AG04449 (cell line): ENCODE measurements around the gene GET4.
A peak's percentile ranks its signal among the peaks of the same experiment; 100 is the strongest.

Experiments used
- CTCF ChIA-PET: fragments of 350-600 bp; formaldehyde crosslinking; extraction: SDS; loops from one replicate; lab custom pipeline; 2021; ENCODE audit warnings: antibody characterized with exemption; lab: Yijun Ruan, JAX
- POLR2A ChIA-PET: fragments of 400-600, 350-600 bp; formaldehyde crosslinking; extraction: SDS; loops from one replicate; lab custom pipeline; 2020; ENCODE audit warnings: antibody characterized with exemption, inconsistent platforms; lab: Yijun Ruan, JAX
- DNase-seq: peaks from one replicate; pipeline ENCODE4 v3.0.0-alpha.2; 2010; ENCODE audit warnings: low read depth, low spot score
- H3K4me3 ChIP-seq: 2 replicates; pipeline ENCODE4 v1.5.1; 2011; ENCODE audit warnings: low read depth, mild to moderate bottlenecking, control low read depth, low read length
- TF ChIP-seq, protein P1 (sequence below): IDR thresholded peaks from one replicate; pipeline ENCODE4 v1.5.1; 2011; ENCODE audit warnings: mild to moderate bottlenecking, moderate library complexity, low read length, control low read depth, inconsistent platforms; ENCODE audit not compliant: insufficient read depth; ENCODE audit errors: missing control alignments

The GET4 gene

DNA sequence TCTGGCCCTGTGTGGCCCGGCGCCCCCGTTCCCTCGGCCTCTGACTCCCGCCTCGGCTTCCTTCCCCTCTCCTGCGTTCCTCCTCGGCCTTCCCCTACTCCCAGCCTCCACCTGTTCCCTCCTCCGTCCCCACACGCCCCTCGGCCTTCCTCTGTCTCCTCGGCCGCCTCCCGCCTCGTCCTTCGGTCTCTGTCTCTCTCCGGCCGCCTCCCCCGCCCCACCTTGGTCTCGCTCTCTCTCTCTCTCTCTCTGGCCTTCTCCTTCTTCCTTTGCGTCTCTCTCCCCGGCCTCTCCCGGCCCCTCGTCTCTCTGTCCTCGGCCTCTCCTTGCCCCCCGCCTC, 588 bp downstream of the GET4 start:
- peak overlapping the region; percentile 91 for H3K4me3 ChIP-seq
- TF ChIP-seq, protein P1, sequence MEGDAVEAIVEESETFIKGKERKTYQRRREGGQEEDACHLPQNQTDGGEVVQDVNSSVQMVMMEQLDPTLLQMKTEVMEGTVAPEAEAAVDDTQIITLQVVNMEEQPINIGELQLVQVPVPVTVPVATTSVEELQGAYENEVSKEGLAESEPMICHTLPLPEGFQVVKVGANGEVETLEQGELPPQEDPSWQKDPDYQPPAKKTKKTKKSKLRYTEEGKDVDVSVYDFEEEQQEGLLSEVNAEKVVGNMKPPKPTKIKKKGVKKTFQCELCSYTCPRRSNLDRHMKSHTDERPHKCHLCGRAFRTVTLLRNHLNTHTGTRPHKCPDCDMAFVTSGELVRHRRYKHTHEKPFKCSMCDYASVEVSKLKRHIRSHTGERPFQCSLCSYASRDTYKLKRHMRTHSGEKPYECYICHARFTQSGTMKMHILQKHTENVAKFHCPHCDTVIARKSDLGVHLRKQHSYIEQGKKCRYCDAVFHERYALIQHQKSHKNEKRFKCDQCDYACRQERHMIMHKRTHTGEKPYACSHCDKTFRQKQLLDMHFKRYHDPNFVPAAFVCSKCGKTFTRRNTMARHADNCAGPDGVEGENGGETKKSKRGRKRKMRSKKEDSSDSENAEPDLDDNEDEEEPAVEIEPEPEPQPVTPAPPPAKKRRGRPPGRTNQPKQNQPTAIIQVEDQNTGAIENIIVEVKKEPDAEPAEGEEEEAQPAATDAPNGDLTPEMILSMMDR: no peak
- DNase-seq: no peak
- POLR2A ChIA-PET: interaction anchor here (1.0 kb wide), 1 partner anchor 10 kb away, joined by 3 read pairs; no protein-coding TSS in a partner anchor
- CTCF ChIA-PET: interaction anchor here (2.4 to 6.6 kb wide), 2 partner anchors 18 to 89 kb away, joined by 11 to 171 read pairs; no protein-coding TSS in a partner anchor

DNA sequence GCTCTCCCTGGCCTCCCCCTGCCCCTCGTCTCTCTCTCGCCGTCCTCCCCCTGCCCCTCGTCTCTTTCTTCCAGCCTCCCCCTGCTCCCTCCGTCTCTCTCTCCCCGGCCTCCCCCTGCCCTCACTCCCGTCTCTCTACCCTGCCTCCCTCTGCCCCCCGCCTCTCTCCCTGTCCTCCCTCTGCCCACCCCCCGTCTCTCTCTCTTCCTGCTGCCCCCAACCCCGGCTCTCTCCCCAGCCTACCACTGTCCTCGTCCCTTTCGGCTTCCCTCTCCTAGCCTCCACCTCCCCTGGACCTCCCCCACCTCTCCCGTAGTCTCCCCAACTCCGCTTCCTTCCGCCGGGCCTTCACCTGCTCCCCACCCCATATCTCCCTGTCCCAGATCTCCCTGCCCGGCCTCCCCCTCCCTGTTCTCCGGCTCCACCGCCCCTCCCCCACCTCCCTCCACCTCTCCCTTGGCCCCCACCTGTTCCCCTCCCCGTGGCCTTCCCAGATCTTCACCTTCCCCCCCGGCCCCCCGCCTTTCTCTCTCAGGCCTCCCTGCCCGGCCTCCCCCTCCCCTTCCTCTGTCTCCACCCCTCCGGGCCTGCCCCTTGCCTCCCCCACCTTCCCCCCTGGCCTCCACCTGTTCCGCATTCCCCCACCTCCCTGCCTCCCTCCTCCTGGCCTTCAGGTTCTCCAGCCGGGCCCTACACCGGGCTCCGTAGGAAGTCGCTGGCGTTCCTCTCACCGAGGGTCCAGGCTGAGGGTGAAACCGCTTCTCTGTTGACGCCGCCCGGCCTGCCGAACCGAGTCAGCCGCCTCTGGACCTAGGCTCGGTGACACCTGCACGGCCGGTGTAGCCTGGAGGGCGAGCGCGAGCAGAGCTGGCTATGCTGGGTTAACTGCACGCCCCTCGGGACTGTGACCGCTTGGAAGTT, 1.2 kb downstream of the GET4 start:
- ChIA-PET CTCF (interaction anchor here (6.6 kb wide), 1 partner anchor 90 kb away, joined by 171 read pairs; no protein-coding TSS in a partner anchor), POLR2A (no interaction called here)
- DNase-seq: no peak
- TF ChIP-seq, protein P1: no peak
- peak overlapping the region; percentile 91 for H3K4me3 ChIP-seq

DNA sequence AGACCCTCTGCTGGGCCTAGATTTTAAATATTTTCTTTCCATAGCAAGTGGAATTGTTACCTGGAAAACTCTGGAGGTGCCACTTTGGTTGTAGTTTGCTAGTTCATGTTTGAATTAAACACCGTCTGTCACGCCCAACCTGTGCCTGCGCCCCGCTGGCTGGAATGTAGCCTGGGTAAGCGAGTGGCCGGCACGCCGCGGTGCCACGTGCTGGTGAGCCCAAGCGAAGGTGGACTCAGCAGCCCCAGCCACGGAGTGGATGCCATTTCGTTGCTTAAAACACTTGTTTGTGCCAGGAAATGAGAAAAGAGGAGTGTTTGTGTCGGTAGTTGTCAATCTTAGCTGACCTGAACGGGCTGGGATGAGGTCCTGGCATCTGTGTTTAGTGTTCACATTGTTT, 2.7 kb downstream of the GET4 start:
- POLR2A ChIA-PET: no interaction called here
- CTCF ChIA-PET: no interaction called here
- no peak overlapping the region for H3K4me3 ChIP-seq
- no peak for DNase-seq
- TF ChIP-seq, protein P1: no peak

DNA sequence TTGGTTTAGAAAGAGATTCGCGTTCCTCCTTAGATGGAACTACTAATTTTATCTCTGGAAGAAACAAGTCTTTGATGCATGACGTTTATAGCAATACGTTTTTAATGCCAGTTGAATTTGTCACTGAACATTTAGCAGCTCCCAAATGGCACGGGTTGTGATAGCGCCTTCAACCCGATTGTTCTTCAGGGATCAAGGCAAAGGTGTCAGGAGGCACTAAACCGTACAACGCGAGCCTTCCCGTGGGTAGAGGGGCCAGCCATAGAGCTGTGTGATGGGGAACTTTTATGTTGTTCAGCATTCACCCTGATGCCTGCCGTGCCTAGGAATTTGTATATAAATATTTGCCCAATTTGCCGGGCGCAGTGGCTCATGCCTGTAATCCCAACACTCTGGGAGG, 3.4 kb downstream of the GET4 start:
- ChIA-PET CTCF (no interaction called here), POLR2A (no interaction called here)
- no peak overlapping the region for H3K4me3 ChIP-seq
- DNase-seq: no peak
- TF ChIP-seq, protein P1: no peak

DNA sequence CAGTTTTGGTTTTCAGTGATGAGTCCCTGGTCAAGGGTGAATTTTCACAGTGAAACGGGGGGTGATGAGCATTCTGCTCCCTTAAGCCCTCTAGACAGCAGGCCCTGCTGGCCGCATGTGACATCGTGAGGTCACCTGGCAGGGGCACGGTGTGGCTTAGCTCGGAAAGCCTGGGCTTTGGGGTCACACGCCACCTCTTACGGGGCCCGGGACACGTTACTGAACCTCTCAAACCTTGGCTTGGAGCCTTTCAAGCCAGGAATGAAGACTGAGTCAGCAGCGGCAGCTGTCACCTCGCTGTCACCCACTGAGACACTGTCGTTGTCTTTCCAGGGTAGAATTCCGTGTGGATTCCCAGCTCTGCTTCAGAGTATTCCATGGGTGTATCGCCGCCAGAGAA, 4.1 kb downstream of the GET4 start:
- TF ChIP-seq, protein P1: no peak
- DNase-seq: no peak
- ChIA-PET CTCF (no interaction called here), POLR2A (no interaction called here)
- no peak overlapping the region for H3K4me3 ChIP-seq

DNA sequence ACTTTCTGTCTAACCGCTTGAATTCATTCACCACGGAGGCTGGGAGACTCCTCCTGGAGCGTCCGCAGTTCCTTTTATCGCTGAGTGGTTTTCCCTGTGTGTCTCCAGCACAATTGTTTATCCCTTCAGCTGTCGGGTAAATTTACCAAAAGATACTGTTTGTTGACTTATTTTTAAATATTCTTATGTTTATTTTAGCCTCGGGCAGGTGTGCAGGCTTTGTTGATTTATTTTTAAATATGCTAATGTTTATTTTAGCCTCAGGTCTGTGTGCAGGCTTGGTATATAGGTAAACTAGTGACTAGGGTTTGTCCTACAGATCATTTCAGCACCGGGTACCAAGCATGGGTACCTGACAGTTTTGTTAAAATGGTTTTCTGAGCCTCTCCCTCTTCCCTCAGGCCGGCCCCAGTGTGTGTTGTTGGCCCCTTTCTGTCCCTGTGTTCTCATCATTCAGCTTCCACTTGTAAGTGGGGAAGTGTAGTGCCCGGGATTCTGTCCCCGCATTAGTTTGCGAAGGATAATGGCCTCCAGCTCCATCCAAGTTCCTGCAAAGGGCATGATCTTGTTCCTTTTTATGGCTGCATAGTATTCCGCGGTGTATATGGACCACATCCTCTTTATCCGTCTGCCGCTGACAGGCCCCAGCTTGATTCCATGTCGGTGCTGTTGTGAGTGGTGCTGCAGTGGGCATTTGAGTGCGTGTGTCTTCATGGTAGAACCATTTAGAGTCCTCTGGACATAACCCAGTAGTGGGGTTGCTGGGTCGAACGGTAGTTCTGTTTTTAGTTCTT, 5.3 kb downstream of the GET4 start:
- TF ChIP-seq, protein P1: no peak
- H3K4me3 ChIP-seq: no peak overlapping the region
- CTCF ChIA-PET: interaction anchor here (1.3 kb wide), 1 partner anchor 8 kb away, joined by 5 read pairs; no protein-coding TSS in a partner anchor
- DNase-seq: no peak
- POLR2A ChIA-PET: no interaction called here
